CD4-positive, alpha-beta T cell (primary cell): ENCODE data around the gene RPS6KA2. TPM values are rescaled to one million over a fixed set of nuclear protein-coding genes. Genes with fewer than 3 reads are reported as not detected.
A peak's percentile ranks its signal among the peaks of the same experiment; 100 is the strongest.

Experiments
- ATAC-seq: fragments of 200-7000 bp; cut with Tn5 transposase; one replicate; pipeline ENCODE4 v1.10.0; 2022; ENCODE audit warnings: mild to moderate bottlenecking; ENCODE audit not compliant: poor library complexity
- CTCF ChIA-PET: fragments of 350-600 bp; sonication (Branson Sonifier 250); formaldehyde crosslinking; loops from one replicate; lab custom pipeline; 2021; ENCODE audit warnings: antibody characterized with exemption, inconsistent platforms; lab: Charles Lee
- POLR2A ChIA-PET: fragments of 350-600 bp; sonication (Branson Sonifier 250); formaldehyde crosslinking; loops from one replicate; lab custom pipeline; 2021; ENCODE audit warnings: antibody characterized with exemption, inconsistent platforms; lab: Charles Lee
- DNase-seq, 14 experiments: peaks; one replicate each; pipeline ENCODE4 v3.0.0-alpha.2; 2013 to 2020; ENCODE audit warnings: mixed read lengths in 2 of 14
- H3K27ac ChIP-seq, 2 donors: one replicate each; pipeline versions ENCODE4 v1.5.1 to v1.7.0; 2013; ENCODE audit warnings: low read length in 2 of 2, low read depth in 1 of 2, mild to moderate bottlenecking in 1 of 2
- H3K27me3 ChIP-seq, 2 experiments: 1 replicate in 1 of 2; 2 replicates in 1 of 2; pipeline versions ENCODE4 v1.6.1 to v1.7.0; 2013; ENCODE audit warnings: low read length in 2 of 2, control low read depth in 1 of 2, mild to moderate bottlenecking in 1 of 2, moderate library complexity in 1 of 2; ENCODE audit not compliant: insufficient read depth in 2 of 2, control insufficient read depth in 1 of 2
- H3K36me3 ChIP-seq: one replicate; pipeline ENCODE4 v1.6.1; 2013; ENCODE audit warnings: low read length, control low read depth; ENCODE audit not compliant: insufficient read depth
- H3K4me1 ChIP-seq: one replicate; pipeline ENCODE4 v1.6.1; 2013; ENCODE audit warnings: low read length, control low read depth; ENCODE audit not compliant: insufficient read depth
- H3K4me3 ChIP-seq: one replicate; pipeline ENCODE4 v1.5.1; 2013; ENCODE audit warnings: mild to moderate bottlenecking, low read length, moderate library complexity
- H3K9me3 ChIP-seq, 2 experiments: 1 replicate in 1 of 2; 2 replicates in 1 of 2; pipeline versions ENCODE4 v1.6.1 to v1.7.0; 2013; ENCODE audit warnings: low read length in 2 of 2, mild to moderate bottlenecking in 2 of 2, control low read depth in 1 of 2, moderate library complexity in 1 of 2; ENCODE audit not compliant: control insufficient read depth in 1 of 2, insufficient read depth in 1 of 2
- H3K27ac Mint-ChIP-seq: one replicate; pipeline ENCODE4 v1.8.0; 2020; ENCODE audit warnings: mixed read lengths
- H3K27me3 Mint-ChIP-seq: one replicate; pipeline ENCODE4 v1.8.0; 2021; ENCODE audit warnings: mixed read lengths
- H3K36me3 Mint-ChIP-seq: one replicate; pipeline ENCODE4 v1.8.0; 2021; ENCODE audit warnings: low read depth, mixed read lengths
- H3K4me1 Mint-ChIP-seq: one replicate; pipeline ENCODE4 v1.8.0; 2021; ENCODE audit warnings: low read depth, mixed read lengths
- H3K4me3 Mint-ChIP-seq: one replicate; pipeline ENCODE4 v1.8.0; 2020; ENCODE audit warnings: mild to moderate bottlenecking, mixed read lengths
- H3K9me3 Mint-ChIP-seq: one replicate; pipeline ENCODE4 v1.8.0; 2020; ENCODE audit warnings: mixed read lengths
- CTCF ChIP-seq: fragments of 200-600 bp; IDR thresholded peaks from one replicate; pipeline ENCODE4 v1.8.0; 2022; ENCODE audit warnings: antibody characterized with exemption, mild to moderate bottlenecking
- intact Hi-C, 2 experiments: fragments of 100-400 bp; cut with DNase I in 1 of 2; cut with micrococcal nuclease in 1 of 2; formaldehyde crosslinking; loops; one replicate each; pipeline versions ENCODE4 v1.15.1 to v1.9.0; 2023 to 2025; cut with DNase I, micrococcal nuclease
- total RNA-seq, 174 experiments: library from RNA in 2 of 174; stranded (reverse) in 2 of 174; gene quantifications; one replicate each; pipeline ENCODE4 v1.2.3 and lab custom pipeline; 2021 to 2026

Gene RPS6KA2
- total RNA-seq, 2 experiments from 2014 or later, result 5.6 to 6.2 TPM

GRCh38 chr6:166543603-166544295 lies 83.3 kb downstream of the RPS6KA2 start:
- no peaks in the 10 kb centered on the region for H3K9me3 ChIP-seq
- no peak for ATAC-seq
- no peaks in the 10 kb centered on the region for H3K27me3 Mint-ChIP-seq
- H3K36me3 ChIP-seq, result no peaks in the 10 kb centered on the region
- peaks cover 3% of the 10 kb centered on the region for H3K9me3 Mint-ChIP-seq
- H3K4me3 ChIP-seq, result no peak overlapping the region
- no peak for TF ChIP-seq CTCF
- CTCF ChIA-PET, result interaction anchor here (1.0 kb wide), 1 partner anchor 9 kb away, joined by 4 read pairs; no protein-coding TSS in a partner anchor
- no peak for DNase-seq
- H3K4me1 ChIP-seq, result peaks cover 31% of the 10 kb centered on the region
- POLR2A ChIA-PET, result no interaction called here
- intact Hi-C loops, result no loop called here
- H3K4me3 Mint-ChIP-seq, result no peak overlapping the region
- no peaks in the 10 kb centered on the region for H3K27me3 ChIP-seq
- no peak overlapping the region for H3K27ac ChIP-seq
- H3K27ac Mint-ChIP-seq, result no peak overlapping the region
- peaks cover 29% of the 10 kb centered on the region for H3K4me1 Mint-ChIP-seq
- no peaks in the 10 kb centered on the region for H3K36me3 Mint-ChIP-seq

GRCh38 chr6:166542580-166542912 lies 84.5 kb downstream of the RPS6KA2 start:
- H3K4me3 ChIP-seq, result no peak overlapping the region
- Mint-ChIP-seq H3K27ac (no peak overlapping the region), H3K4me1 (peaks cover 32% of the 10 kb centered on the region), H3K36me3 (no peaks in the 10 kb centered on the region), H3K9me3 (no peaks in the 10 kb centered on the region), H3K4me3 (no peak overlapping the region), H3K27me3 (no peaks in the 10 kb centered on the region)
- DNase-seq, result no peak
- H3K9me3 ChIP-seq, result no peaks in the 10 kb centered on the region
- peaks cover 35% of the 10 kb centered on the region for H3K4me1 ChIP-seq
- H3K27me3 ChIP-seq, result no peaks in the 10 kb centered on the region
- intact Hi-C loops, result no loop called here
- ATAC-seq, result no peak
- H3K36me3 ChIP-seq, result no peaks in the 10 kb centered on the region
- ChIA-PET CTCF (no interaction called here), POLR2A (interaction anchor here (2.2 kb wide), 1 partner anchor 85 kb away, joined by 10 read pairs; the partner anchor contains the start of gene RPS6KA2)
- H3K27ac ChIP-seq, result no peak overlapping the region
- no peak for TF ChIP-seq CTCF

GRCh38 chr6:166541876-166542579 lies 85.0 kb downstream of the RPS6KA2 start:
- H3K36me3 Mint-ChIP-seq, result no peaks in the 10 kb centered on the region
- ATAC-seq, result no peak
- Histone ChIP-seq H3K27me3 (no peaks in the 10 kb centered on the region), H3K9me3 (no peaks in the 10 kb centered on the region), H3K36me3 (no peaks in the 10 kb centered on the region), H3K4me3 (peak overlapping the region; percentile 52), H3K4me1 (peaks cover 35% of the 10 kb centered on the region), H3K27ac (peak overlapping the region in 1 of 2 donors; percentile 67)
- H3K4me3 Mint-ChIP-seq, result peak overlapping the region; percentile 74
- intact Hi-C loops, result no loop called here
- no peak for TF ChIP-seq CTCF
- peaks cover 32% of the 10 kb centered on the region for H3K4me1 Mint-ChIP-seq
- no peaks in the 10 kb centered on the region for H3K9me3 Mint-ChIP-seq
- peak overlapping the region; percentile 62 for H3K27ac Mint-ChIP-seq
- no peaks in the 10 kb centered on the region for H3K27me3 Mint-ChIP-seq
- ChIA-PET POLR2A (interaction anchor here (2.2 kb wide), 1 partner anchor 85 kb away, joined by 10 read pairs; the partner anchor contains the start of gene RPS6KA2), CTCF (interaction anchor here (1.3 kb wide), 1 partner anchor 29 kb away, joined by 3 read pairs; no protein-coding TSS in a partner anchor)
- DNase-seq, result peak in 4 of 14 experiments; percentile 24 to 66 (median 61)
